ENCODE measurements around the gene ZNF526. TPM values are rescaled to one million over a fixed set of nuclear protein-coding genes. Genes with fewer than 3 reads are reported as not detected.

Gene ZNF526
- total and polyA plus RNA-seq, 9 of the 15 experiments (the other 6 are each of a cell fraction or from before 2014, with no cell fraction given): 1.3 to 17.9 (median 6.2) TPM

DNA sequence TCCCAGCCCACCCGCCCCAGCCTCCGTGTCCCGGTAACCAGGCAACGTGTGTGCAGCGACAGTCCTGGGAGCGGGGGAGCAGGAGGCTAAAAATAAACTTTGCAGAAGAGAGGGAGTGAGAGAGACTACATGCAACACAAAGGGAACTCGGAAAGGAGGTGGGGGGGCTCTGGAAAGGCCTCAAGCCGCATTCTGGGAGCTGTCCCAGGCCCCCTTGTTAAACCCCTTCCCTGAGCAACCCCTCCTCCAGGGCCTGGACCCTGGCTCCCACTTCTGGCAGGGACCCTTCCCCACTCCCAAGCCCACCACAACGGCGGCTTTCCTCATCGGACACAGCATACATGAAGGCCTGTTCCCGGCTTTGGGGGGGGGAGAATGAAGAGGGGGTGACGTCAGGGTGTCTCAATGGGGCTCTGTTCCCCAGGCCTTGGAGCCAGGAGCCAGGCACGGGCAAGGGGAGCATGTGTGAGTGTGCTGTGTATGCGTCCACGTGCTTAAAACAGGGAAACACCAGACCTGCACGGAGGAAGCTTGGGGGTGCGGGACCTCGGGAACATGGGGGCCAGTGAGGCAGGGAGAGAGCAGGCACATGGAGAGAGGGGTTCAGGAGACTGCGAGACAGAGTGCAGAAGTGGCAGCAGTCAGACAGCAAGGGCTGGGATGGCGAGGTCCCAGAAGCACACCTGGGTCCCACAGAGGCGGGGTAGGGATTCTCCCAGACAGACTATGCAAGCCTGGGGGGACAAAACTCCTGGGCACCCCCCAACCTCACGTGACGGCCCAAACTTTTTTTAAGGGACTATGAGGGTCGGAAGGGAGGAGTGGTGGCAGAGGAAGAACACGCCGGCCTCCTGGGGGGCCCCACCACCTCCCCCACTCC, 32.5 kb downstream of the ZNF526 start (continued):
- TF ChIP-seq, protein P1, sequence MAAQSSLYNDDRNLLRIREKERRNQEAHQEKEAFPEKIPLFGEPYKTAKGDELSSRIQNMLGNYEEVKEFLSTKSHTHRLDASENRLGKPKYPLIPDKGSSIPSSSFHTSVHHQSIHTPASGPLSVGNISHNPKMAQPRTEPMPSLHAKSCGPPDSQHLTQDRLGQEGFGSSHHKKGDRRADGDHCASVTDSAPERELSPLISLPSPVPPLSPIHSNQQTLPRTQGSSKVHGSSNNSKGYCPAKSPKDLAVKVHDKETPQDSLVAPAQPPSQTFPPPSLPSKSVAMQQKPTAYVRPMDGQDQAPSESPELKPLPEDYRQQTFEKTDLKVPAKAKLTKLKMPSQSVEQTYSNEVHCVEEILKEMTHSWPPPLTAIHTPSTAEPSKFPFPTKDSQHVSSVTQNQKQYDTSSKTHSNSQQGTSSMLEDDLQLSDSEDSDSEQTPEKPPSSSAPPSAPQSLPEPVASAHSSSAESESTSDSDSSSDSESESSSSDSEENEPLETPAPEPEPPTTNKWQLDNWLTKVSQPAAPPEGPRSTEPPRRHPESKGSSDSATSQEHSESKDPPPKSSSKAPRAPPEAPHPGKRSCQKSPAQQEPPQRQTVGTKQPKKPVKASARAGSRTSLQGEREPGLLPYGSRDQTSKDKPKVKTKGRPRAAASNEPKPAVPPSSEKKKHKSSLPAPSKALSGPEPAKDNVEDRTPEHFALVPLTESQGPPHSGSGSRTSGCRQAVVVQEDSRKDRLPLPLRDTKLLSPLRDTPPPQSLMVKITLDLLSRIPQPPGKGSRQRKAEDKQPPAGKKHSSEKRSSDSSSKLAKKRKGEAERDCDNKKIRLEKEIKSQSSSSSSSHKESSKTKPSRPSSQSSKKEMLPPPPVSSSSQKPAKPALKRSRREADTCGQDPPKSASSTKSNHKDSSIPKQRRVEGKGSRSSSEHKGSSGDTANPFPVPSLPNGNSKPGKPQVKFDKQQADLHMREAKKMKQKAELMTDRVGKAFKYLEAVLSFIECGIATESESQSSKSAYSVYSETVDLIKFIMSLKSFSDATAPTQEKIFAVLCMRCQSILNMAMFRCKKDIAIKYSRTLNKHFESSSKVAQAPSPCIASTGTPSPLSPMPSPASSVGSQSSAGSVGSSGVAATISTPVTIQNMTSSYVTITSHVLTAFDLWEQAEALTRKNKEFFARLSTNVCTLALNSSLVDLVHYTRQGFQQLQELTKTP (IDR thresholded peaks at IDR 0.05; ENCODE audit: low read depth in 1 of 2, partially characterized antibody in 2 of 2): no peak
- TF ChIP-seq ZBTB17 (CRISPR knock-in tag; IDR thresholded peaks at IDR 0.05) (no peak), EZH2 (IDR thresholded peaks at IDR 0.05; ENCODE audit: borderline replicate concordance, low read depth, low read length) (no peak), GTF2E2 (tag; IDR thresholded peaks at IDR 0.05) (no peak), PHF21A (IDR thresholded peaks at IDR 0.05; ENCODE audit: borderline replicate concordance, low read depth) (no peak), THRAP3 (IDR thresholded peaks at IDR 0.05; ENCODE audit: borderline replicate concordance) (no peak), EP400 (IDR thresholded peaks at IDR 0.05) (0 out of 2 replicates have a peak, but pooled peaks have one; percentile 61), EGR1 (conservative IDR thresholded peaks at IDR 0.05) (no peak), MTA1 (IDR thresholded peaks at IDR 0.05; ENCODE audit: borderline replicate concordance) (no peak), PML (IDR thresholded peaks at IDR 0.05; ENCODE audit: low read length) (no peak), CBX2 (IDR thresholded peaks at IDR 0.05; ENCODE audit: insufficient read depth, low read length, poor library complexity, severe bottlenecking) (no peak), OTX1 (CRISPR knock-in tag; IDR thresholded peaks at IDR 0.05) (no peak), ELF1 (tag; IDR thresholded peaks at IDR 0.05) (no peak), MTA2 (IDR thresholded peaks at IDR 0.05; ENCODE audit: low read depth) (no peak), FIP1L1 (IDR thresholded peaks at IDR 0.05; ENCODE audit: low read depth, low read length, poor library complexity, severe bottlenecking) (no peak), NFYB (IDR thresholded peaks at IDR 0.05; ENCODE audit: extremely low read depth, insufficient read length) (no peak), CBFA2T2 (conservative IDR thresholded peaks at IDR 0.05) (no peak), FOXK2 (conservative IDR thresholded peaks at IDR 0.05 in 1 of 2, IDR thresholded peaks at IDR 0.05 in 1 of 2; ENCODE audit: low read depth in 2 of 2) (peak in 1 of 2 experiments; percentile 42; a peak in 2 of 4 replicates), ATF1 (CRISPR knock-in tag; IDR thresholded peaks at IDR 0.05) (no peak), ATF1 (tag; IDR thresholded peaks at IDR 0.05) (peak; percentile 60), ZNF764 (CRISPR knock-in tag; IDR thresholded peaks at IDR 0.05; ENCODE audit: low read depth) (no peak), SETDB1 (IDR thresholded peaks at IDR 0.05; ENCODE audit: low read length) (no peak), TOE1 (IDR thresholded peaks at IDR 0.05; ENCODE audit: borderline replicate concordance) (no peak), TOE1 (CRISPR knock-in tag; IDR thresholded peaks at IDR 0.05; ENCODE audit: borderline replicate concordance, low read depth) (no peak), ZNF717 (CRISPR knock-in tag; IDR thresholded peaks at IDR 0.05) (no peak)
- TF ChIP-seq, protein P2, sequence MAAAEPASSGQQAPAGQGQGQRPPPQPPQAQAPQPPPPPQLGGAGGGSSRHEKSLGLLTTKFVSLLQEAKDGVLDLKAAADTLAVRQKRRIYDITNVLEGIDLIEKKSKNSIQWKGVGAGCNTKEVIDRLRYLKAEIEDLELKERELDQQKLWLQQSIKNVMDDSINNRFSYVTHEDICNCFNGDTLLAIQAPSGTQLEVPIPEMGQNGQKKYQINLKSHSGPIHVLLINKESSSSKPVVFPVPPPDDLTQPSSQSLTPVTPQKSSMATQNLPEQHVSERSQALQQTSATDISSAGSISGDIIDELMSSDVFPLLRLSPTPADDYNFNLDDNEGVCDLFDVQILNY (CRISPR knock-in tag; IDR thresholded peaks at IDR 0.05): no peak

All from K562 (cell line).